H9 (cell line): ENCODE data around the gene S100A2. TPM values are rescaled to one million over a fixed set of nuclear protein-coding genes. Genes with fewer than 3 reads are reported as not detected.

Experiments
- DNase-seq: peaks from one replicate; pipeline ENCODE4 v3.0.0-alpha.2; 2017
- H2AFZ ChIP-seq: one replicate; pipeline ENCODE4 v1.6.1; 2013; ENCODE audit warnings: mild to moderate bottlenecking, low read length, control low read depth, moderate library complexity
- H2AK5ac ChIP-seq: 2 replicates; pipeline ENCODE4 v1.6.1; 2013; ENCODE audit warnings: low read length, control low read depth, mixed read lengths; ENCODE audit not compliant: insufficient read length
- H2BK120ac ChIP-seq: one replicate; pipeline ENCODE4 v1.6.1; 2013; ENCODE audit warnings: low read depth, mild to moderate bottlenecking, low read length, control low read depth, inconsistent platforms; ENCODE audit not compliant: poor library complexity, severe bottlenecking
- H2BK12ac ChIP-seq: 2 replicates; pipeline ENCODE4 v1.6.1; 2013; ENCODE audit warnings: low read length, control low read depth, mixed read lengths, low read depth; ENCODE audit not compliant: insufficient read length
- H2BK15ac ChIP-seq: 2 replicates; pipeline ENCODE4 v1.6.1; 2013; ENCODE audit warnings: low read depth, low read length, control low read depth
- H2BK20ac ChIP-seq: one replicate; pipeline ENCODE4 v1.6.1; 2013; ENCODE audit warnings: low read depth, mild to moderate bottlenecking, low read length, control low read depth, inconsistent platforms; ENCODE audit not compliant: poor library complexity, severe bottlenecking
- H2BK5ac ChIP-seq: 2 replicates; pipeline ENCODE4 v1.6.1; 2013; ENCODE audit warnings: low read length, control low read depth, mixed read lengths; ENCODE audit not compliant: insufficient read length
- H3K14ac ChIP-seq: 2 replicates; pipeline ENCODE4 v1.6.1; 2013; ENCODE audit warnings: low read length, control low read depth; ENCODE audit not compliant: insufficient read depth
- H3K18ac ChIP-seq: 2 replicates; pipeline ENCODE4 v1.6.1; 2013; ENCODE audit warnings: low read depth, mild to moderate bottlenecking, mixed read lengths, low read length, control low read depth; ENCODE audit not compliant: insufficient read length
- H3K23ac ChIP-seq: 2 replicates; pipeline ENCODE4 v1.6.1; 2013; ENCODE audit warnings: low read length, control low read depth, mixed read lengths, low read depth; ENCODE audit not compliant: insufficient read length
- H3K23me2 ChIP-seq: 2 replicates; pipeline ENCODE4 v1.6.1; 2013; ENCODE audit warnings: low read depth, mild to moderate bottlenecking, mixed read lengths, low read length, control low read depth; ENCODE audit not compliant: insufficient read length, poor library complexity, severe bottlenecking
- H3K27ac ChIP-seq: 2 replicates; pipeline ENCODE4 v1.5.1; 2013; ENCODE audit warnings: low read length, control low read depth, mixed read lengths, low read depth; ENCODE audit not compliant: insufficient read length
- H3K27me3 ChIP-seq: 2 replicates; pipeline ENCODE4 v1.6.1; 2013; ENCODE audit warnings: low read length, control low read depth, inconsistent platforms; ENCODE audit not compliant: insufficient read depth
- H3K4ac ChIP-seq: 2 replicates; pipeline ENCODE4 v1.6.1; 2013; ENCODE audit warnings: low read depth, mild to moderate bottlenecking, control low read depth, inconsistent platforms, low read length, moderate library complexity
- H3K4me1 ChIP-seq: 2 replicates; pipeline ENCODE4 v1.6.1; 2013; ENCODE audit warnings: low read length, control low read depth, inconsistent platforms; ENCODE audit not compliant: insufficient read depth
- H3K4me2 ChIP-seq: 2 replicates; pipeline ENCODE4 v1.6.1; 2013; ENCODE audit warnings: low read length, control low read depth, mixed read lengths; ENCODE audit not compliant: insufficient read length, insufficient read depth
- H3K56ac ChIP-seq: 2 replicates; pipeline ENCODE4 v1.6.1; 2013; ENCODE audit warnings: low read depth, mild to moderate bottlenecking, mixed read lengths, low read length, control low read depth; ENCODE audit not compliant: insufficient read length
- H3K79me1 ChIP-seq: 2 replicates; pipeline ENCODE4 v1.6.1; 2013; ENCODE audit warnings: low read depth, mild to moderate bottlenecking, moderate library complexity, low read length, control low read depth, inconsistent platforms; ENCODE audit not compliant: insufficient read depth, poor library complexity, severe bottlenecking
- H3K79me2 ChIP-seq: 2 replicates; pipeline ENCODE4 v1.6.1; 2013; ENCODE audit warnings: low read length, control low read depth, inconsistent platforms; ENCODE audit not compliant: insufficient read depth
- H3K9ac ChIP-seq: 2 replicates; pipeline ENCODE4 v1.6.1; 2013; ENCODE audit warnings: low read length, control low read depth, mixed read lengths; ENCODE audit not compliant: insufficient read length; ENCODE audit errors: extremely low read depth
- H3K9me3 ChIP-seq: one replicate; pipeline ENCODE4 v1.6.1; 2013; ENCODE audit warnings: low read depth, low read length, inconsistent platforms; ENCODE audit not compliant: control insufficient read depth
- H3T11ph ChIP-seq: one replicate; pipeline ENCODE4 v1.6.1; 2013; ENCODE audit warnings: mild to moderate bottlenecking, low read length, control low read depth, inconsistent platforms
- H4K20me1 ChIP-seq: one replicate; pipeline ENCODE4 v1.6.1; 2013; ENCODE audit not compliant: control insufficient read depth, insufficient read length, insufficient read depth
- H4K5ac ChIP-seq: 2 replicates; pipeline ENCODE4 v1.6.1; 2013; ENCODE audit warnings: low read depth, mild to moderate bottlenecking, mixed read lengths, low read length, control low read depth; ENCODE audit not compliant: insufficient read length
- H4K8ac ChIP-seq: replicated peaks from 2 replicates; pipeline ENCODE4 v1.6.1; 2013; ENCODE audit warnings: low read length, control low read depth, mixed read lengths, low read depth; ENCODE audit not compliant: insufficient read length
- H4K91ac ChIP-seq: 2 replicates; pipeline ENCODE4 v1.6.1; 2013; ENCODE audit warnings: low read depth, mild to moderate bottlenecking, moderate library complexity, mixed read lengths, low read length, control low read depth; ENCODE audit not compliant: insufficient read length
- H3K27ac Mint-ChIP-seq, 3 experiments: 2 replicates in 2 of 3; 3 replicates in 1 of 3; pipeline ENCODE4 v1.8.0; 2020 to 2021; ENCODE audit warnings: mixed read lengths in 3 of 3, mild to moderate bottlenecking in 1 of 3, moderate library complexity in 1 of 3
- H3K27me3 Mint-ChIP-seq: 2 replicates; pipeline ENCODE4 v1.8.0; 2021; ENCODE audit warnings: low read depth, mild to moderate bottlenecking, moderate library complexity, mixed read lengths
- H3K36me3 Mint-ChIP-seq, 3 experiments: 2 replicates in 2 of 3; 3 replicates in 1 of 3; pipeline ENCODE4 v1.8.0; 2020 to 2021; ENCODE audit warnings: low read depth in 3 of 3, mixed read lengths in 3 of 3; ENCODE audit not compliant: insufficient read depth in 1 of 3
- H3K4me1 Mint-ChIP-seq, 2 experiments: 2 replicates each; pipeline ENCODE4 v1.8.0; 2020; ENCODE audit warnings: mixed read lengths in 2 of 2
- H3K4me3 Mint-ChIP-seq, 2 experiments: 2 replicates in 1 of 2; 3 replicates in 1 of 2; pipeline ENCODE4 v1.8.0; 2020 to 2021; ENCODE audit warnings: mild to moderate bottlenecking in 2 of 2, mixed read lengths in 2 of 2, moderate library complexity in 1 of 2
- H3K9me3 Mint-ChIP-seq, 2 experiments: 2 replicates in 1 of 2; 3 replicates in 1 of 2; pipeline ENCODE4 v1.8.0; 2020; ENCODE audit warnings: mild to moderate bottlenecking in 2 of 2, mixed read lengths in 2 of 2, moderate library complexity in 1 of 2
- CTCF ChIP-seq: fragments of 200-600 bp; sonication (generic); conservative IDR thresholded peaks from 3 replicates; pipeline ENCODE4 v1.8.0; 2021; ENCODE audit warnings: antibody characterized with exemption, mild to moderate bottlenecking
- WGBS: extraction: QIAGEN DNeasy Blood & Tissue Kit; methylation state at CpG from one replicate; pipeline ENCODE4 v1.1.7; 2013; ENCODE audit warnings: missing lambda C conversion rate, low lambda C conversion rate, mixed read lengths; ENCODE audit not compliant: insufficient read length; ENCODE audit errors: extremely low coverage; 5-methylcytosine and 5-hydroxymethylcytosine counted together
- total RNA-seq: library from RNA; stranded (reverse); gene quantifications from 2 replicates; pipeline ENCODE4 v1.2.1, GENCODE V29; 2021

The S100A2 gene
- total RNA-seq, 1 experiment from 2014 or later: 0.57 TPM

GRCh38 chr1:153513666-153514065 is 52.0 kb downstream of the S100A2 start:
- Histone ChIP-seq H2BK12ac (no peak overlapping the region), H3K14ac (no peak overlapping the region), H3K4ac (no peak overlapping the region), H3K79me2 (no peaks in the 10 kb centered on the region), H3K9ac (no peak overlapping the region), H3K56ac (no peak overlapping the region), H4K20me1 (no peaks in the 10 kb centered on the region), H3T11ph (no peak overlapping the region), H4K5ac (no peak overlapping the region), H3K18ac (no peak overlapping the region), H2BK5ac (no peak overlapping the region), H2BK20ac (no peak overlapping the region), H2AFZ (no peak overlapping the region), H3K9me3 (no peaks in the 10 kb centered on the region), H3K23ac (no peak overlapping the region), H2AK5ac (no peak overlapping the region), H3K79me1 (no peaks in the 10 kb centered on the region), H4K91ac (no peak overlapping the region), H2BK15ac (no peak overlapping the region), H3K27ac (no peak overlapping the region), H2BK120ac (no peak overlapping the region), H3K4me1 (no peaks in the 10 kb centered on the region), H3K23me2 (no peaks in the 10 kb centered on the region), H3K4me2 (no peak overlapping the region), H3K27me3 (no peaks in the 10 kb centered on the region; the same call in 1 of the 2 replicates), H4K8ac (no peak overlapping the region)
- no peak for TF ChIP-seq CTCF
- Mint-ChIP-seq H3K4me1 (peaks cover 10 to 13% of the 10 kb centered on the region in 2 experiments; a peak in 2 of 4 replicates), H3K4me3 (no peak overlapping the region), H3K27me3 (peaks cover 77% of the 10 kb centered on the region), H3K9me3 (no peaks in the 10 kb centered on the region; a peak in 1 of 5 replicates), H3K36me3 (no peaks in the 10 kb centered on the region), H3K27ac (no peak overlapping the region)
- DNase-seq: no peak
- no CpG with 5 or more reads among the region's 7 CpGs for WGBS
